GM12875 (cell line): Measurements from ENCODE around the gene CD320.
A peak's percentile ranks its signal among the peaks of the same experiment; 100 is the strongest.
"Not testable (repeated sequence)": the region's sequence is repeated elsewhere in the genome, so short reads cannot be mapped to it uniquely, and the experiment has no call there.

ENCODE experiments used
- H3K4me3 ChIP-seq: one replicate; pipeline ENCODE4 v1.5.1; 2011; ENCODE audit warnings: low read depth, low read length, control low read depth
- CTCF ChIP-seq: IDR thresholded peaks from 2 replicates; pipeline ENCODE4 v1.5.1; 2011; ENCODE audit warnings: low read depth, mild to moderate bottlenecking, control low read depth, inconsistent platforms, low read length, moderate library complexity, borderline replicate concordance; ENCODE audit not compliant: insufficient read depth

CD320 gene

GRCh38 chr19:8307965-8308866, at the start of gene CD320:
Gene CD320 (minus strand): TSS chr19:8308358. CDS start chr19:8308290, 68 bp downstream.
- peak within 1 kb of the TSS; percentile 74 for H3K4me3 ChIP-seq
- no peak for TF ChIP-seq CTCF

- no peak overlapping the region for H3K4me3 ChIP-seq
- TF ChIP-seq CTCF: no peak
Measured at GRCh38 chr19:8357007-8357521, 48.9 kb upstream of the CD320 start.

GRCh38 chr19:8355631-8356402, 47.7 kb upstream of the CD320 start:
- H3K4me3 ChIP-seq: no peak overlapping the region
- no peak for TF ChIP-seq CTCF

- not testable (repeated sequence) for H3K4me3 ChIP-seq
Measured at GRCh38 chr19:8352845-8353244, 44.7 kb upstream of the CD320 start.

GRCh38 chr19:8352134-8352827, 44.1 kb upstream of the CD320 start:
- H3K4me3 ChIP-seq: no peak overlapping the region
- no peak for TF ChIP-seq CTCF

GRCh38 chr19:8349629-8350372, 41.6 kb upstream of the CD320 start:
- H3K4me3 ChIP-seq: not testable (repeated sequence)

- peak overlapping the region; percentile 26 for H3K4me3 ChIP-seq
- no peak for TF ChIP-seq CTCF
Measured at GRCh38 chr19:8343483-8343844, 35.3 kb upstream of the CD320 start.
